Omental fat pad (tissue), 4 donors: ENCODE data around the gene HAUS7. TPM values are rescaled to one million over a fixed set of nuclear protein-coding genes. Genes with fewer than 3 reads are reported as not detected.

Experiments
- ATAC-seq: fragments of 150-250 bp; one replicate; pipeline ENCODE4 v1.9.1; 2016; ENCODE audit warnings: mild to moderate bottlenecking, moderate library complexity; ENCODE audit not compliant: low FRiP score
- DNase-seq: peaks from one replicate; pipeline ENCODE4 v3.0.0-alpha.2; 2019; ENCODE audit warnings: low spot score
- CTCF ChIP-seq, 3 donors: fragments of 450-650 bp; IDR thresholded peaks; one replicate each; pipeline ENCODE4 v1.5.1; 2016 to 2017; ENCODE audit warnings: antibody characterized with exemption in 3 of 3, mild to moderate bottlenecking in 3 of 3, moderate library complexity in 2 of 3
- total RNA-seq, 4 donors: library from RNA; depleted of rRNA; stranded (reverse); fragments of >200 nt; gene quantifications; one replicate each; pipeline ENCODE4 v1.1.0, GENCODE V29; 2016

HAUS7 gene
- total RNA-seq, 4 donors from 2014 or later = 14.9 to 35.0 (median 23.9) TPM

- ATAC-seq (no peak), DNase-seq (no peak)
- no peak for TF ChIP-seq CTCF (IDR thresholded peaks at IDR 0.05)
Measured at GRCh38 chrX:153446636-153446936, 23.8 kb downstream of the HAUS7 start.

- TF ChIP-seq CTCF (IDR thresholded peaks at IDR 0.05) = no peak
- no peak for DNase-seq
- ATAC-seq = no peak
Measured at GRCh38 chrX:153445856-153446635, 24.3 kb downstream of the HAUS7 start, which contains the start of gene TREX2. Gene TREX2, minus strand, starts transcription at chrX:153446056. Its CDS starts 626 bp downstream, at chrX:153445430.

DNA sequence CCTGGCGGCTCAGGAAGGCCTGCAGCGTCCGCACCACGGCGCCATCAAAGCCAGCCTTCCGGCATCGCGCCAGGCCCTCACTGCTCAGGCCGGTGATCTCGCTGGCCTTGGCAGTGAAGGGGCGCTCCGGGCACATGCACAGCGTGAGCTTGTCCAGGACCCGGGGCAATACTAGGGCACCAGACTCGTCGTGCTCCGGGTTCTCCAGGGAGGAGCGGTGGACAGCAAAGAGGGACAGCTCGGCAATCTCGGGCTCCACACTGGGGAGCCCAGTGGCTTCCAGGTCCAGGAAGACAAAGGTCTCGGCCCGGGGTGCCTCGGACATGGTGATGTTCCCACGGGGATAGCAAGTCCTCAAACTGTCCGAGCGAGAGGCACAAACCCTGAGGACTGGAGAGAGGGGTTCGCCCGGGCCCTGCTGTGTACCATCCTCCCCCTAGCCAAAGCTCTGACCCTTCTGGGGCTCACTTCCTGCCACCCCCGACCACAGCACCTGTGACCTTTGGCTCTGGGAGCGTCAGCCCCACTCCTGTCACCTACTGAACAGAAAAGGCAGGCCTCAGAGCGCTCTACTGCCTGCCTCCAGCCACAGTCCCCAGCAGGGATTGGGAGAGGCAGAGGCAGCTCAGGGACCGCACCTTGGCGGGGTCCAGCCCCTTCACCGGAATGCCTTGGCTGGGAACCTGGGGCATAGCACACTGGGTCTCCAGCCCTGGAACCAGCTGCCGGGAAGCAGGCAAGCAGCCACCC is 25.1 kb downstream of the HAUS7 start:
- TF ChIP-seq CTCF (IDR thresholded peaks at IDR 0.05) = no peak
- no peak for DNase-seq
- no peak for ATAC-seq

DNA sequence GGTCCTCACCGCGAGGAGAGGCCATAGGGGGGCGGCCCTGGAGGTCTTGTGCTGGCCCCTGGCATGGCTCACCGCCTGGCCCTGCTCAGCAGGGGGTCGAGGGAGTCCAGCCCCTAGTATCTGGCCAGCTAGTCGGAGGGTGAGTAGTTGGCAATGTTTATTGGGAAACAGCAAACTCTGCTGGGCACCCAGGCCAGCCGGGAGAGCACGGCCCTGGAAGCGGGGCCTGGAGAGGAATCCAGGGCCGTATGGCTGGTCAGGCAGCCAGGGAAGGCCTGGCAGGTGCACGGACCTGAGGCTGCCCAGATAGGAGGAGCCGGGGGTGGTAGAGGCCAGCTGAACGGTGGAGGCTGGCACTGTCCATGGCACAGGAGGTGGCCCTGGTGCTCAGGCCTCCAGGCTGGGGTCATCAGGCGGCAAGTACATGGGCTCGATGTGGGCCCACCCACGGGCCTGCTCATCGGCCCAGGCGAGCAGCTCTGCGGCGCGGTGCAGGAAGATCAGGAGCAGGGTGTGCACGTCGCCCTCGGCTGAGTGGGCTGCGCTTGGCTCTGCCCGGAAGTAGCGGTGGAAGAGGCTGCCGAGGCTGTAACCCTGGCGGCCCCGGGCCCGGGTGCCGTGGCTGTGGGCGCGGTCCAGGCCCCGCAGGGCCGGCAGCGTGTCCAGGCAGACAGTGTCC is 25.9 kb downstream of the HAUS7 start:
- no peak for DNase-seq

GRCh38 chrX:153443476-153444332 is 26.7 kb downstream of the HAUS7 start:
- no peak for ATAC-seq
- no peak for TF ChIP-seq CTCF (IDR thresholded peaks at IDR 0.05)
- DNase-seq = no peak

More for the DNA sequence above, 25.9 kb downstream of the HAUS7 start:
- no peak for ATAC-seq
- no peak for TF ChIP-seq CTCF (IDR thresholded peaks at IDR 0.05)

DNA sequence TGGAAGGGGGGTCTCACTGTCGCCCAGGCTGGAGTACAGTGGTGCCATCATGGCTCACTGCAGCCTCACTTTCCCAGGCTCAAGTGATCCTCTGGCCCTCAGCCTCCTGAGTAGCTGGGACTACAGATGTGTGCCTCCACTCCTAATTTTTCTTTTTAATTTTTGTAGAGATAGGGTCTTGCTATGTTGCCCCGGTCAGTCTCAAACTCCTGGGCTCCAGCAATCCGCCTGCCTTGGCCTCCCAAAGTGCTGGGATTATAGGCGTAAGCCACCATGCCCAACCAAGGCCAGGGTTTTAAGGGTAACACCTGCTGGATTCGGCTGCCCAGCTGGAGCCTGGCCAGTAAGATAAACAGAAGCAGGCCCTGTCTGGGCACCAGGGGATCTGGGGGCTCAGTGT is 27.9 kb downstream of the HAUS7 start:
- DNase-seq (no peak), ATAC-seq (no peak)
- no peak for TF ChIP-seq CTCF (IDR thresholded peaks at IDR 0.05)
